GM10248 (cell line): Measurements from ENCODE around the gene SLC7A8.

Source experiments
- CTCF ChIA-PET: fragments of 300-600 bp; sonication (Branson Sonifier 250); formaldehyde crosslinking; extraction: SDS; loops from one replicate; lab custom pipeline; 2021; ENCODE audit warnings: antibody characterized with exemption; lab: Yijun Ruan, JAX
- POLR2A ChIA-PET: fragments of 350-650 bp; sonication (Branson Sonifier 250); formaldehyde crosslinking; extraction: SDS; loops from one replicate; lab custom pipeline; 2020; ENCODE audit warnings: antibody characterized with exemption; lab: Yijun Ruan, JAX
- DNase-seq: peaks from one replicate; pipeline ENCODE4 v3.0.0; 2012; ENCODE audit errors: extremely low spot score
- CTCF ChIP-seq: IDR thresholded peaks from 2 replicates; pipeline ENCODE4 v1.5.1; 2012; ENCODE audit warnings: mild to moderate bottlenecking, low read depth; ENCODE audit errors: extremely low read depth, missing control alignments, control extremely low read depth

Gene SLC7A8

DNA sequence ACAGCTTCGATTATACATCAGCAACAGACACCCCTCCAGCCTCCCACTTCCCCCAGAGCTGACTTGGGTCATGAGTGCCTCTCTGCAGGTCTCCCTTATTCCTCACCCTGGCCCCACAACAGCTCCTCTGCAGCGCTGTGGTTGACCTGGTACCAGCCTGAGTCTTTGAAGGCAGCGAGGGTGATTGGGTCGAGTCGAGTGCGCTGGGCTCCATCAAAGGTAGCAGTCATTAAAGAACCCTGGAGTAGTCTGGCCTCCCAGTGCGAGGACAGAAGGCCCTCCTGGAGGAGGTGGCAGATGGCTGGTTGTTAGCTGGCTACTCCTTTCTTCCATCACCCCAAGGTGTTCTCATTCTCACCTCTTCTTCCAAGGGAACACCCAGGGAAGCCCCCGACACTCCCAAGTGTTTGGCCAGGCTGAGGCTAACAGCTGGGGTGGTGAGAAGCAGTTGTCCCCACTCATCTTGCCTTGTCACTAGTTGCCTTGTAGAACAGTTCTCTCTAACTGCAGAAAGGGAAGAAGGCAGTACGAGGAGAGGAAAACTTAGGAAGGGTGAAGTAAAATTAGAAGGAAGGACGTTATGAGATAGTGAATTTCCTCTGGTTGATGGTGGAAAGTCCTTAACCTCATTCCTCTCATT, 81.4 kb downstream of the SLC7A8 start:
- no peak for DNase-seq
- no peak for TF ChIP-seq CTCF
- ChIA-PET POLR2A (no interaction called here), CTCF (interaction anchor here (0.9 to 4.5 kb wide), 4 partner anchors 16 to 33 kb away, joined by 3 to 27 read pairs (median 4); no protein-coding TSS in a partner anchor)

- ChIA-PET CTCF (interaction anchor here (0.9 to 4.5 kb wide), 5 partner anchors 15 to 279 kb away, joined by 3 to 27 read pairs (median 3); no protein-coding TSS in a partner anchor), POLR2A (no interaction called here)
- no peak for DNase-seq
- TF ChIP-seq CTCF = no peak
Observed at GRCh38 chr14:23101213-23101970, 82.1 kb downstream of the SLC7A8 start.

DNA sequence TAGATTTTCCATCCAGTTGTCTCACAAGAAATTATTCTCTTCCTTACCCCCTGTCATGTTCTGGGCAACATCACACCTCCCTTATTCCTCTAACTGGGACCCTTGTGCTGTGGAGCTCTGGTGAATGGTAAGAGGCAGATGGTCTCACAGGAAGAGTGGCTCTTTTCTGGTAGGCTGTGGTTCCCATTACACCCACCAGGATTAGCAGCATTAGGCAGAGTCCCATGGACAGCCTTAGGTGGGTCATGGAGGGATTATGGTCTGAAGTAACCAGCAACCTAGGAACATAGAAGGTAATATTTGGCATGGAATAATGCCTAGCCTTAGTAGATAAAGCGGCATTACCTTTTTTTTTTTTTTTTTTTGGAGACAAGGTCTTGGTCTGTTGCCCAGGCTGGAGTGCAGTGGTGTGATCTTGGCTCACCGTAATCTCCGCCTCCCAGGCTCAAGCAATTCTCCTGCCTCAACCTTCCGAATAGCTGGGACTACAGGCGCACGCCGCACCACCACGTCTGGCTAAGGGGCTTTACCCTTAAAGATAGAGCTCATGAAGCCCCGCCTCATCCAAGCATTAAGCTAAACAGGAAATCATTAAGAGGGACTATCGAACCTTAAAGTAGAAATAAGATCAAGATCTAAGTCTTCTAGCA, 84.1 kb downstream of the SLC7A8 start:
- DNase-seq = no peak
- CTCF ChIA-PET = interaction anchor here (0.7 to 4.5 kb wide), 4 partner anchors 22 to 41 kb away, joined by 3 to 27 read pairs (median 8); no protein-coding TSS in a partner anchor
- no peak for TF ChIP-seq CTCF
- POLR2A ChIA-PET = no interaction called here

DNA sequence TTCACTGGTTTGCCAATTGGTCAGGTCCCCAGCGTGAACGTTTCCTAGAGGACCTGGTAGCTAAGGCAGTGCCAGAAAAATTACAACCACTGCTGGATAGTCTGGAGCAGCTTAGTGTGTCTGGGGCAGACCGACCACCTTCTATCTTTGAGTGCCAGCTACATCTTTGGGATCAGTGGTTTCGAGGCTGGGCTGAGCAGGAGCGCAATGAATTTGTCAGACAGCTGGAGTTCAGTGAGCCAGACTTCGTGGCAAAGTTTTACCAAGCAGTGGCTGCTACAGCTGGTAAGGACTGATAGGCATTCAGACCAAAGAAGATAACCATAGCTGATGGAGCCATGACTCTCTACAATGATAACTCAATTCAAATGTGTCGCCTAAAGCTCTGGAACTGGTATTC, 85.7 kb downstream of the SLC7A8 start:
- ChIA-PET CTCF (interaction anchor here (1.1 to 2.1 kb wide), 4 partner anchors 11 to 30 kb away, joined by 4 to 8 read pairs (median 6); no protein-coding TSS in a partner anchor), POLR2A (interaction anchor here (1.0 kb wide), 1 partner anchor 223 kb away, joined by 3 read pairs; the partner anchor contains the start of gene PABPN1)
- no peak for DNase-seq
- TF ChIP-seq CTCF = no peak

- TF ChIP-seq CTCF = no peak
- POLR2A ChIA-PET = interaction anchor here (0.6 to 1.6 kb wide), 12 partner anchors 16 to 789 kb away, joined by 3 to 7 read pairs (median 4); partner anchors contain the start of genes HAUS4, PABPN1 and PSMB5
- DNase-seq = peak; percentile 99
- CTCF ChIA-PET = interaction anchor here (0.7 to 3.2 kb wide), 27 partner anchors 10 to 415 kb away, joined by 3 to 38 read pairs (median 5); partner anchors contain the start of genes AJUBA, CDH24, PABPN1 and PRMT5
Observed at GRCh38 chr14:23095196-23096108, 88.0 kb downstream of the SLC7A8 start, which contains the start of gene C14orf119. Gene C14orf119, plus strand, starts transcription at chr14:23095505. Its CDS starts 2,154 bp downstream, at chr14:23097659.
